Measurements from ENCODE around the gene VTN.
A peak's percentile ranks its signal among the peaks of the same experiment; 100 is the strongest.

VTN gene

DNA sequence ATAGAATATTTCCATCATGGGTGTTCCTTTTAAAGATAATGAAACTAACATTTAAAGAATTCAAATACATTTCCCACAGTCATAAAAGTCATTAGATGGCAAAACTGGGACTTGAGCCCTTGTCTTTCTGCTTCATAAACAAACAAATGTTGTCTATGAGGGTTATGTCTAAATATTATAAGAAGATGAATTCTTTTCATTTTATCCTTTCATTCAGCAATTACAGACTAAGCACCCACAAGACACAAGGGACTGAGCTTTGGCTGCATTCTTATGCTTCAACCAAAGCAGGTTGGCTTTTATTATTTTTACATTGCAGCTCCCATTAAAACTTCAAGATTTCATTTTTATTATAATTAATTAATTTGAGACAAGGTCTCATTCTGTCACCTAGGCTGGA is 16.3 kb upstream of the VTN start:
- TF ChIP-seq, protein P1, sequence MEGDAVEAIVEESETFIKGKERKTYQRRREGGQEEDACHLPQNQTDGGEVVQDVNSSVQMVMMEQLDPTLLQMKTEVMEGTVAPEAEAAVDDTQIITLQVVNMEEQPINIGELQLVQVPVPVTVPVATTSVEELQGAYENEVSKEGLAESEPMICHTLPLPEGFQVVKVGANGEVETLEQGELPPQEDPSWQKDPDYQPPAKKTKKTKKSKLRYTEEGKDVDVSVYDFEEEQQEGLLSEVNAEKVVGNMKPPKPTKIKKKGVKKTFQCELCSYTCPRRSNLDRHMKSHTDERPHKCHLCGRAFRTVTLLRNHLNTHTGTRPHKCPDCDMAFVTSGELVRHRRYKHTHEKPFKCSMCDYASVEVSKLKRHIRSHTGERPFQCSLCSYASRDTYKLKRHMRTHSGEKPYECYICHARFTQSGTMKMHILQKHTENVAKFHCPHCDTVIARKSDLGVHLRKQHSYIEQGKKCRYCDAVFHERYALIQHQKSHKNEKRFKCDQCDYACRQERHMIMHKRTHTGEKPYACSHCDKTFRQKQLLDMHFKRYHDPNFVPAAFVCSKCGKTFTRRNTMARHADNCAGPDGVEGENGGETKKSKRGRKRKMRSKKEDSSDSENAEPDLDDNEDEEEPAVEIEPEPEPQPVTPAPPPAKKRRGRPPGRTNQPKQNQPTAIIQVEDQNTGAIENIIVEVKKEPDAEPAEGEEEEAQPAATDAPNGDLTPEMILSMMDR (IDR thresholded peaks at IDR 0.05; ENCODE audit: control extremely low read depth, extremely low read depth, low read depth, missing control alignments), result no peak
- ChIA-PET CTCF (interaction anchor here (1.3 to 3.8 kb wide), 3 partner anchors 14 to 30 kb away, joined by 3 to 16 read pairs (median 5); no protein-coding TSS in a partner anchor), POLR2A (no interaction called here)
- no peak for DNase-seq (ENCODE audit: extremely low spot score)

DNA sequence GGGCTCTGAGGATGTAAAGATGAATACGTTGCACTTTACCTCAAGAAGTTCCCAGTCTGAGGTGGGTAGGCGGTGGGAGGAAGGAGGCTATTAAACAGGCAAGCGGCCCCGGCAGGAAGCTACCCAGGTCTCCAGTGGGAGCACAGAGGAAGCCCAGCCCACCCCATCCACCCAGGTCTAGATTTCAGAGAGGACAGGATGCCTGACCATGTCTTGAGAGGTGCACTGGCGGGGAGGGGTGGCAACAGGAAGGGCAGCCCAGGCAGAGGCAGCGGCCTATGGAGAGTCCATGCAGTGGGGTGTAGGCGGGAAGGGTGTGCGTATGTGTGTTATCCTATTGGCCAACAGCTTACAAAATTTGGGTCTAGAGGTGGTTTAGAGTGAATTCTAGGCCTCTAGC is 15.3 kb upstream of the VTN start:
- POLR2A ChIA-PET, result no interaction called here
- CTCF ChIA-PET, result interaction anchor here (0.6 to 2.0 kb wide), 2 partner anchors 20 to 163 kb away, joined by 3 to 5 read pairs; partner anchors contain the start of gene SLC46A1
- TF ChIP-seq, protein P1 (IDR thresholded peaks at IDR 0.05; ENCODE audit: control extremely low read depth, extremely low read depth, low read depth, missing control alignments), result no peak
- no peak for DNase-seq (ENCODE audit: extremely low spot score)

DNA sequence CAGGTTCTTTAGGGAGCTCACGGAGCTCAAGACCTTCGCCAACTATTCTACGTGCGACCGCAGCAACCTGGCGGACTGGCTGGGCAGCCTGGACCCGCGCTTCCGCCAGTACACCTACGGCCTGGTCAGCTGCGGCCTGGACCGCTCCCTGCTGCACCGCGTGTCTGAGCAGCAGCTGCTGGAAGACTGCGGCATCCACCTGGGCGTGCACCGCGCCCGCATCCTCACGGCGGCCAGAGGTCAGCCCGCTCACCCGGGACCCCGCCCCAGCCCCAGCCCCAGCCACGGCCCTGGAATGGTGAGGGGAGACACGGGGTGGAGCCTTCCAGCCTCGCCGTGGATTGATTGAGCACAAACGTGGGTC is 14.9 kb upstream of the VTN start:
- TF ChIP-seq, protein P1 (IDR thresholded peaks at IDR 0.05; ENCODE audit: control extremely low read depth, extremely low read depth, low read depth, missing control alignments), result no peak
- no peak for DNase-seq (ENCODE audit: extremely low spot score)
- ChIA-PET CTCF (interaction anchor here (0.6 to 2.0 kb wide), 3 partner anchors 20 to 163 kb away, joined by 3 to 5 read pairs (median 3); partner anchors contain the start of gene SLC46A1), POLR2A (interaction anchor here (1.7 kb wide), 1 partner anchor 28 kb away, joined by 4 read pairs; the partner anchor contains the start of gene POLDIP2)

DNA sequence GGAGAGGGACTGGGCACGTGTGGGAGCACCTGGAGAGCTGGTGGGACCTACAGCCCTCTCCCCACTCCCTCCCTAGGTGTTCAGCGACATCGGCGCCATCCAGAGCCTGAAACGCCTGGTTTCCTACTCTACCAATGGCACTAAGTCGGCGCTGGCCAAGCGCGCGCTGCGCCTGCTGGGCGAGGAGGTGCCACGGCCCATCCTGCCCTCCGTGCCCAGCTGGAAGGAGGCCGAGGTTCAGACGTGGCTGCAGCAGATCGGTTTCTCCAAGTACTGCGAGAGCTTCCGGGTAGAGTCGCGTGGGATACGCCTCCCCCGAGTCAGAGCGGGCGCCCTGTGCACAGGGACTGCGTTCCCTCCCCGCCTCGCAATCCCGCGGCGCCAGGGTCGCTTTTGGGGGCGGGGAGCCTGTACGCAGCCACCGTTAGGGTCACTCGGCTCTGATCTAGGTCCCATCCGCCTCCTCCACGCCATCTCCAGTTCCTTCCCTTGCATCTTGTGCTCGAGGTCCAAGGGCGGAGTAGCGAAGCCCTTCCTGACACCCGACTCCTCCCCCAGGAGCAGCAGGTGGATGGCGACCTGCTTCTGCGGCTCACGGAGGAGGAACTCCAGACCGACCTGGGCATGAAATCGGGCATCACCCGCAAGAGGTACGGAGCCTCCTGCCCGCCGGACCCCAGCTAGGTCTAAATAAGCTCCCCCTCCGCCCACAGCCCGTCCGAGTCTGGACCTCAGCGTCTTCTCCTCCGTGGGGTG is 14.4 kb upstream of the VTN start:
- ChIA-PET POLR2A (interaction anchor here (1.7 kb wide), 1 partner anchor 27 kb away, joined by 4 read pairs; the partner anchor contains the start of gene POLDIP2), CTCF (interaction anchor here (0.6 to 2.0 kb wide), 4 partner anchors 17 to 164 kb away, joined by 3 to 5 read pairs (median 3); partner anchors contain the start of gene SLC46A1)
- TF ChIP-seq, protein P1 (IDR thresholded peaks at IDR 0.05; ENCODE audit: control extremely low read depth, extremely low read depth, low read depth, missing control alignments), result no peak
- peak; percentile 80 for DNase-seq (ENCODE audit: extremely low spot score)

DNA sequence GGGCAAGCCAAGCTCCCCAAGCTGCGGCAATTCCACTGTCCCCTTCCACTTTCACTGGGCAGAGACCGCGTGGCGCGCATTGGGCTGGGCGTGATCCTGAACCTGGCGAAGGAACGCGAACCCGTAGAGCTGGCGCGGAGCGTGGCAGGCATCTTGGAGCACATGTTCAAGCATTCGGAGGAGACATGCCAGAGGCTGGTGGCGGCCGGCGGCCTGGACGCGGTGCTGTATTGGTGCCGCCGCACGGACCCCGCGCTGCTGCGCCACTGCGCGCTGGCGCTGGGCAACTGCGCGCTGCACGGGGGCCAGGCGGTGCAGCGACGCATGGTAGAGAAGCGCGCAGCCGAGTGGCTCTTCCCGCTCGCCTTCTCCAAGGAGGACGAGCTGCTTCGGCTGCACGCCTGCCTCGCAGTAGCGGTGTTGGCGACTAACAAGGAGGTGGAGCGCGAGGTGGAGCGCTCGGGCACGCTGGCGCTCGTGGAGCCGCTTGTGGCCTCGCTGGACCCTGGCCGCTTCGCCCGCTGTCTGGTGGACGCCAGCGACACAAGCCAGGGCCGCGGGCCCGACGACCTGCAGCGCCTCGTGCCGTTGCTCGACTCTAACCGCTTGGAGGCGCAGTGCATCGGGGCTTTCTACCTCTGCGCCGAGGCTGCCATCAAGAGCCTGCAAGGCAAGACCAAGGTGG is 11.2 kb upstream of the VTN start:
- ChIA-PET CTCF (interaction anchor here (0.9 kb wide), 1 partner anchor 166 kb away, joined by 3 read pairs; no protein-coding TSS in a partner anchor), POLR2A (no interaction called here)
- TF ChIP-seq, protein P1 (IDR thresholded peaks at IDR 0.05; ENCODE audit: control extremely low read depth, extremely low read depth, low read depth, missing control alignments), result no peak
- DNase-seq (ENCODE audit: extremely low spot score), result peak; percentile 52

All from GM10248 (cell line).